ENCODE data around the gene PIK3R2.
"Not testable (repeated sequence)": the region's sequence is repeated elsewhere in the genome, so short reads cannot be mapped to it uniquely, and the experiment has no call there.

PIK3R2 gene

GRCh38 chr19:18156268-18156667, 3.3 kb downstream of the PIK3R2 start:
- no peak for DNase-seq

- no peak for DNase-seq
Measured at GRCh38 chr19:18156841-18157464, 4.0 kb downstream of the PIK3R2 start.

GRCh38 chr19:18157465-18158063, 4.6 kb downstream of the PIK3R2 start:
- DNase-seq: no peak

GRCh38 chr19:18158467-18158866, 5.5 kb downstream of the PIK3R2 start:
- DNase-seq: no peak

- DNase-seq: not testable (repeated sequence)
Measured at GRCh38 chr19:18159059-18159616, 6.2 kb downstream of the PIK3R2 start.

DNA sequence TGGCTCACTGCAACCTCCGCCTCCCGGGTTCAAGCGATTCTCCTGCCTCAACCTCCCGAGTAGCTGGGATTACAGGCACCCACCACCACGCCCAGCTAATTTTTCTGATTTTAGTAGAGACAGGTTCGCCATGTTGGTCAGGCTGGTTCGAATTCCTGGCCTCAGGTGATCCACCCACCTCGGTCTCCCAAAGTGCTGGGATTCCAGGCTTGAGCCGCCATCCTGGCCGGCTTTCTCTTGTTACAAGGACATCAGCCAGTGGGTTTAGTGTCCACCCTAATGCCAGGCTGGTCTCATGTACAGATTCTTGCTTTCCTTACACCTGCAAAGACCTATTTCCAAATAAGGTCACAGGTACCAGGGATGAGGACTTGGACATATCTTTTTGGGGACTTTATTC, 6.8 kb downstream of the PIK3R2 start:
- DNase-seq: no peak

DNA sequence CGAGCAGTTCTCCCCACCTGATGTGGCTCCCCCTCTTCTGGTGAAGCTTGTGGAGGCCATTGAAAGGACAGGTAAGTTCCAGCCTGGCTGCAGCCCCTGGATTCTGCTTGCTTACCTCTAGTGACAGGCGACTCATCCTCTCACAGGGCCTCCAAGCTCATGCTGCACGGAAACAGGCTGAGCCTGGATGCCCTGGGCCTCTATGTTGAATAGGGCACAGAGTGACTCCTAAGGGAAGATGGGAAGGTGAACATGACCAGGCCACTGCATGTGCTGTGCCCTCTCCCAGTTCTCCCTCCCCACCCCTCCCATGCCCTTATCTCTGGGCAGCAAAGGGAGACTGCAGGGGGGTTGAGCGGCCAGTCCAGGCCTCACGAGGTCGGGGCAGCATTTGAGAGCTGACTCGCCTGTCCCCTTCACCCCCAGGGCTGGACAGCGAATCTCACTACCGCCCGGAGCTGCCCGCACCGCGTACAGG, 7.6 kb downstream of the PIK3R2 start:
- DNase-seq: no peak

GRCh38 chr19:18160971-18161635, 8.1 kb downstream of the PIK3R2 start:
- no peak for DNase-seq

DNA sequence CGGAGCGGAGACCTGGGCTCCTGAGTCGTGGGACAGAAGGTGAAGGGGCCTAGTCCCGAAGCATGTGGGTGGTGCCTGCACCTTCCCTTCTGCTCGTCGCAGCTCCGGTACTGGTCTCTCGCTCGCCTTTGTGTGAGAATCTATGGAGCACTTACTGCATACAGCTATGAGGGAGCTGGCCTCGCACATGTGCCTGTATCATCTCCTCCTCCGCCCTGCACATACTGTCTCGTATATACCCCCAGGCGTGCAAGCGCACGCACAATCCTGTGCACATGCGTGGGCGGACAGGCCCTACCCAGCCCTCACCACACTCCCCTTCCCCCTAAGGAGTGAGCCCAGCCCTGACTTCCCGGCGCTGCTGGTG, 8.7 kb downstream of the PIK3R2 start:
- no peak for DNase-seq

DNA sequence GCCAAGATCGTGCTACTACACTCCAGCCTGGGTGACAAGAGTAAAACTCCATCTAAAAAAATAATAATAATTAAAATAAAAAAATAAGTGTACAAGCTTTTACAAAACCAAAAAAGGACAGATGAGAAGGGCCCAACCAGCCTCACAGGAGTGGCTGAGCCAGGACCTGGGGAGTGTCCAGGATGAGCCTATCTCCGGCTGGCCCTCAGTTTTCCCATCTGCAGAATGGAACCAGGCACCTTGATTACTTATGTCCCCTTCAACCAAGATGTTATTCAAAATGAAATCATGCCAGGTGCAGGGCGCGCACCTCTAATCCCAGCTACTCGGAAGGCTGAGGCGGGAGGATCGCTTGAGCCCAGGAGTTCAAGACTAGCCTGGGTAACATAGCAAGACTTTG, 11.1 kb downstream of the PIK3R2 start:
- DNase-seq: no peak

DNA sequence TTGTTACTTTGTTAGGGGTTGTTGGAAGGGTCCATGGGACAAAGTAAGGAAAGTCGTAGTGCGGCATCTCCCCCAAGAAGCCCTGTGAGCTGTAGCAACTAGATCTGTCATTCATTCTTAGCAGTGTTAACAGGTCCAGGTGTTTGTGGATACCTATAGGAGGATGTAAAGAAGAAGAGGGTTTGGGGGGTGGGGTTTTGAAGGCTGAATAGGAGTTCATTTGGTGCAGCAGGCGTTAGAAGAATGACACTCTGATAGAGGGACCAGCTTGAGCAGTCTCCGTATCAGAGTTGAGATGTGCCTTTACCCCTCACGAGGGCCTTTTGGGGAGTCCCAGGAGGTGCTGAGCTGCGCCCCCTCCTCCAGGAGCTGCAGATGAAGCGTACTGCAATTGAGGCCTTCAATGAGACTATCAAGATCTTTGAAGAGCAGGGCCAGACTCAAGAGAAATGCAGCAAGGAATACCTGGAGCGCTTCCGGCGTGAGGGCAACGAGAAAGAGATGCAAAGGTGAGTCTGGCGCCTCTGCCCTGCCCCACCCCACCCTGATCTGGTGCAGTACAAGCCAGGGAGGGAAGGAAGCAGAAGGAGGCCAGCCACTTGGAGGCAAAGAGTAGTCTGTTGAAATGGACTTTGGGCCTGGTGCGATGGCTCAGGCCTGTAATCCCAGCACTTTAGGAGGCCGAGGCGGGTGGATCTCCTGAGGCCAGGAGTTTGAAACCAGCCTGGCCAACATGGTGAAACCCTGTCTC, 13.0 kb downstream of the PIK3R2 start:
- DNase-seq: no peak

- no peak for DNase-seq
Measured at GRCh38 chr19:18167011-18167410, 14.0 kb downstream of the PIK3R2 start.

- no peak for DNase-seq
Measured at GRCh38 chr19:18167975-18168645, 15.1 kb downstream of the PIK3R2 start.

GRCh38 chr19:18168673-18169381, 15.9 kb downstream of the PIK3R2 start:
- no peak for DNase-seq

DNA sequence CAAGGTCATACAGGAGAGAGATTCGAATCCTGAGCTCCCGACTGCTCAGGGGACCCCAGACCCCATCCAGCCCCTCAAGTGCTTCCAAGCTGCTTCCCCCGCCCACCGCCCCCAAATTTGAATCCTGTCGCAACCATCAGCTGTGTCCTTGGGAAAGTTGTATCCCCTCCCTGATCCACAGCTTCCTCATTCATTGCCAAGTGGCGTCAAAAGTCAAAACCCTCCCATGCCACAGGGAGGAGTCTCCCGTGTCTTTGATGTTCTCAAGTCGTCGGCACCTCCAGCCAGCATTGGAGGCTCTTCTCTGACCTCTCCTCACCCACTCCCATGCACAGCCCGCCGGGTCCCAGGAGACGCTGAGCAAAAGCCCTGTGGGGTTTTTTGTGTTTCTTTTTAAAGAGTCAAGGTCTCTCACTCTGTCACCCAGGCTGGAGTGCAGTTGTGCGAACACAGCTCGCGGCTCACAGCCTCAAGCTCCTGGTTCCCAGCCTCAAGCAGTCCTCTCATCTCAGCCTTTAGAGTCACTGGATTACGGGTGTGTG, 17.8 kb downstream of the PIK3R2 start:
- DNase-seq: no peak

DNA sequence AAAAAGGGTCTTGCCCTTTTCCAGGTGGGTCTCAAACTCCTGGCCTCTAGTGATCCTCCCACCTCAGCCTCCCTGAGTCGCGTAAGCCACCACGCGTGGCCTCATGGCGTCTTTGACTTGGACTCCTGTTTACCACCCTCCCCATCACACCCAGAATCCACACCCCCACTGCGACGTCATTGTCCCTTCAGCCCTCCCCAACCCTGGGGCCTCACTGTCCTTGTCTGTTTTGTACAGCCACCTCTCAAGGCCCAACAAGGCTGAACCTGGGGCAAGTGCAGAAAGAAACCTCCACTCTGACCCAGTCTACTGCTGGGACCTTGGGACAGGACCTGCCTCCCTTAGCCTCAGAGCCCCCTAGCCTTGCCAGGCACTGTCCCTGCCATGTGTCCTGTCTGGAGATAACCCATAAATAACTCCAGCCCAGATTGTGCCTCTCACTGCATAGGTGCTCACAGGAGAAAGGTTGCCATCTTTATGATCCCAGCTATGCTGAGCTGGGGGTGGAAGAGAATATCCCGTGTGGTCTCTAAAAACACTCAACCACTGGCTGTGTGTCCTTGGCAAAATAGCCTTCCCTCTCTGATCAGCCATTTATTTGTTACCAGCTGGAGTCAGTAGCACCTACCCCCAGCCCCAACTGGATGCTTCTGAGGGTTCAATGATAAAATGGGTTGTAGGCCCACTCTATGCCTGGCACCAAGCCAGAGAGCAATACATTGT, 18.8 kb downstream of the PIK3R2 start:
- no peak for DNase-seq

GRCh38 chr19:18172331-18173053, 19.5 kb downstream of the PIK3R2 start:
- no peak for DNase-seq

DNA sequence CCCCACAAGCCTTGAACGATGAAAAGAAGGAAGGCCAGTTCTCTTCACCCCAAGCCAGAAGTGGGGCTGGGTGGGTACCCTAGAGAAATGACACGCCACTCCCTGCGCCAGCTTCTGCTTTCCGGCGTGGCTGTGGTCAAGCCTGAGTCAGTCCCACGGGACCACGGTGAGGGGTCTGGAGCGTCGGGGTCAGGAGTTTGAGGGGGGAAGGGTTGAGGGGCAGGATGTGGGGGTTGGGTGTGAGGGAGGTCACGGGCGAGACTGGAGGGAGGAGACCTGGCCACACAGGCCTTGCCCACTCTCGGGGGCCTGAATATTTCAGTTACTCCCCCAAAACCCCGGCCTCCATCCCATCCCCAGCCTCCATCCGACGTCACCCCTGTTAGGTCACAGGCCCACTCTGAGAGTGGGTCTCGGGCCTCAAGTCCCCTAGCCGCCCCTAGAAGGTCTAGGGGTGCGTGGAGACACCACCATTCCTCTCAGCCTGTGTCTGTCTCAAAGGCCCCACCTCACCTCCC, 20.1 kb downstream of the PIK3R2 start:
- DNase-seq: no peak

DNA sequence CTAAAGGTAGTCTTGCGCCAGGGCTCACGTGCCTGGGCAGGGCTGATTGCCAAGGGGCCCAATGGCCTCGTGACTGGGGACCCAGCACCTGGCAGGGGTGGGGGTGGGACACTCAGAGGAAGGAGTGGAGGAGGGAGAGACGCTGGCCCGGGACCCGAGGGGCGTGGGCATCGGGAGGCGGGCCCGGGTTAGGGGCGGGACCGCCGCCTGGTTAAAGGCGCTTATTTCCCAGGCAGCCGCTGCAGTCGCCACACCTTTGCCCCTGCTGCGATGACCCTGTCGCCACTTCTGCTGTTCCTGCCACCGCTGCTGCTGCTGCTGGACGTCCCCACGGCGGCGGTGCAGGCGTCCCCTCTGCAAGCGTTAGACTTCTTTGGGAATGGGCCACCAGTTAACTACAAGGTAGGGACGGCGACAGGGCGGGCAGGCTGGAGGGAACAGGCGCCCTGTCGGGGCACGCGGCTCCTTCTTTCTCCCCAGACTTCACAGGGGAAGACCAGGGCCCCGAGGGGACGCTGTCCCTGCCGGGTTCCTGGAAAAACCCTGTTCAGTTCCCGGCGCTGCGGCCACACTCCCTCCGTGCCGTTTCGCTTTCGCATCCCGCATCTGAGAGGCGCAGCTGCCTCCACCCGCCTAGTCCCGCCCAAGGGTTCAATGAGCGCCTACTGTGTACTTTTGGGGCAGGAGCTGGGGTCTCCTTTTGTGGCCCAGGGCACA, 20.8 kb downstream of the PIK3R2 start, which contains the start of gene IFI30:
Gene IFI30 (plus strand): TSS at position 242 of the 717 bp plus-strand sequence. CDS start 29 bp downstream, at position 271.
- no peak for DNase-seq

All from GOT3 (cell line).